ENCODE measurements around the gene STUM.

STUM gene

DNA sequence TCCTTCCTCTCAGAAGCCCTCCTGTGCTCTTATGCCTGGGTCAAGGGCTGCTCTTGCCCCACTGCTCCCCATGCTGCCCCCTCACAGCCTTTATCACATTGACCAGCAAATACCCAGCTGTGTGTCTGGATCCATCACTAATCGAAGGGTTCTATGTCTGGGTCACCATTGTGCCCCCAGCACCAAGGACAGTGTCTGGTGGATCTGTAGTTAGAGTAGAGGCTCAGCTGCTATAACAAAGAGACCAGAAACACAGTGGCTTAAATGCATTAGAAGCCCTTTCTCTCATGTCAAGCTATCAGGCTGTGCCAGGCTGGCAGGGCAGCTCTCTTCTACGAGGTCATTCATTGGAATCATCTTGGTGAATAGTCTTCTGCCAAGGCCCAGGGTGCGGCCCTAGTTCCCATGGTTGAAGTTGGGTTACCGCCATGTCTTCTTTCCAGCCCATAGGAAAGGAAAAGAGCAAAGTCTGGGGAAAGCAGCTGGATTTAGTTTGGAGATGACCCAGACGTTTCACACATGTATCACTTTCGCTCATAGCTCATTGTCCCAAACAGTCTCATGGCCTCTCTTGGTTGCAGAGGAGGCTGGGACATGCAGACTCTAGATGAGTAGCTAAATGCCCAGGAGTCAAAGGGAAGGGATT is 32.2 kb downstream of the STUM start:
- H3K4me2 ChIP-seq (ENCODE audit: insufficient read depth, low read length), result no peak overlapping the region
- TF ChIP-seq EZH2 (IDR thresholded peaks at IDR 0.05; ENCODE audit: borderline replicate concordance, low read depth, low read length, severe bottlenecking), result no peak
- TF ChIP-seq, protein P1, sequence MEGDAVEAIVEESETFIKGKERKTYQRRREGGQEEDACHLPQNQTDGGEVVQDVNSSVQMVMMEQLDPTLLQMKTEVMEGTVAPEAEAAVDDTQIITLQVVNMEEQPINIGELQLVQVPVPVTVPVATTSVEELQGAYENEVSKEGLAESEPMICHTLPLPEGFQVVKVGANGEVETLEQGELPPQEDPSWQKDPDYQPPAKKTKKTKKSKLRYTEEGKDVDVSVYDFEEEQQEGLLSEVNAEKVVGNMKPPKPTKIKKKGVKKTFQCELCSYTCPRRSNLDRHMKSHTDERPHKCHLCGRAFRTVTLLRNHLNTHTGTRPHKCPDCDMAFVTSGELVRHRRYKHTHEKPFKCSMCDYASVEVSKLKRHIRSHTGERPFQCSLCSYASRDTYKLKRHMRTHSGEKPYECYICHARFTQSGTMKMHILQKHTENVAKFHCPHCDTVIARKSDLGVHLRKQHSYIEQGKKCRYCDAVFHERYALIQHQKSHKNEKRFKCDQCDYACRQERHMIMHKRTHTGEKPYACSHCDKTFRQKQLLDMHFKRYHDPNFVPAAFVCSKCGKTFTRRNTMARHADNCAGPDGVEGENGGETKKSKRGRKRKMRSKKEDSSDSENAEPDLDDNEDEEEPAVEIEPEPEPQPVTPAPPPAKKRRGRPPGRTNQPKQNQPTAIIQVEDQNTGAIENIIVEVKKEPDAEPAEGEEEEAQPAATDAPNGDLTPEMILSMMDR (IDR thresholded peaks at IDR 0.05; ENCODE audit: borderline replicate concordance, extremely low read depth, low read length, poor library complexity, severe bottlenecking), result no peak
- no peaks in the 10 kb centered on the region for H3K4me1 ChIP-seq (ENCODE audit: insufficient read depth, low read length)
- H3K9me3 ChIP-seq (ENCODE audit: insufficient read depth, low read length, severe bottlenecking), result no peaks in the 10 kb centered on the region
- H3K9ac ChIP-seq (ENCODE audit: low read depth, low read length), result no peak overlapping the region
- H3K27ac ChIP-seq (ENCODE audit: low read length), result no peak overlapping the region
- H3K36me3 ChIP-seq (ENCODE audit: insufficient read depth, low read length), result no peaks in the 10 kb centered on the region
- DNase-seq, result no peak
- no peak for ATAC-seq (ENCODE audit: insufficient read depth, low read depth)
- no peaks in the 10 kb centered on the region for H3K27me3 ChIP-seq (ENCODE audit: insufficient read depth, low read length, poor library complexity)
- no peak overlapping the region for H2AFZ ChIP-seq (ENCODE audit: low read depth, low read length)
- no peak overlapping the region for H3K4me3 ChIP-seq (ENCODE audit: low read depth in 1 of 2, low read length in 2 of 2)
- no peaks in the 10 kb centered on the region for H3K79me2 ChIP-seq (ENCODE audit: insufficient read depth, low read length)
- no peaks in the 10 kb centered on the region for H4K20me1 ChIP-seq (ENCODE audit: insufficient read depth, low read length)

DNA sequence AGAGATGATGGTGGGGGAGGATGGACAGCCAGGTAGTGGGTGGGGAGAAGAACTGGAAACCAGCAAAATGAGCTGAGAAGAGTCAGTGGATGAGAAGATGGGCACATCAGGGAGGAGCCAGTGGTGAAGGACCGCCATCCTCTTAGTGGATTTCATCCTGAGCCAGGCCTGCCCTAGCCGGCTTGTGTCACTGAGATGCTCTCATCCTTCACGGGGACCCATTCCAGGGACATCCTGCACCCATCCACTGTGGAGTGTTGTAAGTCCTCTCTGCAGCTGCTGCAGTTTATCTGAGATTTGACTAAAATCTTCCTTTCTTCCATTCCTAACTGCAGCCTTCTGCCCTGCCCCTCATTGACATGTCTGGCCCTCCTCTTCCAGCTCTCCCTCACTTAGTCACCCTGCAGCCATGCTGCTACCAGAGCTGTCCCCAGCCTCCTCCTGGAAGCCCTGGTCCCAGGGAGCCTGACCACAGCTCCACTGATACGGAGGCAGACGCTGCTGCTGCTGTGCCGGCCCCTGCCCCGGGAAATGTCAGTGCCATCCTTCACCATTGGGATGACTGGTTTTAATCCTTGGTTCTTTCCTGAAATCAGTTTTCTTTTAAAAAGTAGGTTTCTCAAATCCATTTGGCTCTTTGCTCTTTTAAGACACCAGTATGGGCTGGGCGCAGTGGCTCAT is 33.2 kb downstream of the STUM start:
- Histone ChIP-seq H3K4me3 (ENCODE audit: low read depth in 1 of 2, low read length in 2 of 2) (no peak overlapping the region), H3K9me3 (ENCODE audit: insufficient read depth, low read length, severe bottlenecking) (no peaks in the 10 kb centered on the region), H3K27ac (ENCODE audit: low read length) (no peak overlapping the region), H2AFZ (ENCODE audit: low read depth, low read length) (no peak overlapping the region), H3K4me2 (ENCODE audit: insufficient read depth, low read length) (no peak overlapping the region), H3K4me1 (ENCODE audit: insufficient read depth, low read length) (no peaks in the 10 kb centered on the region), H3K27me3 (ENCODE audit: insufficient read depth, low read length, poor library complexity) (no peaks in the 10 kb centered on the region), H3K9ac (ENCODE audit: low read depth, low read length) (no peak overlapping the region), H3K36me3 (ENCODE audit: insufficient read depth, low read length) (no peaks in the 10 kb centered on the region), H4K20me1 (ENCODE audit: insufficient read depth, low read length) (no peaks in the 10 kb centered on the region), H3K79me2 (ENCODE audit: insufficient read depth, low read length) (no peaks in the 10 kb centered on the region)
- TF ChIP-seq EZH2 (IDR thresholded peaks at IDR 0.05; ENCODE audit: borderline replicate concordance, low read depth, low read length, severe bottlenecking), result no peak
- TF ChIP-seq, protein P1 (IDR thresholded peaks at IDR 0.05; ENCODE audit: borderline replicate concordance, extremely low read depth, low read length, poor library complexity, severe bottlenecking), result no peak
- DNase-seq (no peak), ATAC-seq (ENCODE audit: insufficient read depth, low read depth) (no peak)

DNA sequence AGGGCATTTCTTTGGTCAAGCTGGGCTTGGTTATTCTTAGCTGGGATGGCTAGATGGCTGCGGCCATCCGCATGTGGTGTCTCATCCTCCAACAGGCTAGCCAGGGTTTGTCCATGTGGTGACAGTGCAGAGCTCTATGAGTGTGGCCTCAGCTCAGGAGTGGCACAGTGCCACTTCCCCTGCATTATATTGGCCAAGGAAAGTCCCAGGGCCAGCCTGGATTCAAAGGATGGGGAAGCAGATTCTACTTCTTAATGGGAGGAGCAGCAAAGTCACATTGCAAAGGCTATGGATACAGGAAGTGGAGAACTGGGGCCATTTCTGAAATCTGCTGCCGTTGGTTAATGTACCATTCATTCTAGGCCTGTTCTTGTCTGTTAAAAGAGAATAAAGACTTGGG is 34.4 kb downstream of the STUM start:
- Histone ChIP-seq H3K27me3 (ENCODE audit: insufficient read depth, low read length, poor library complexity) (no peaks in the 10 kb centered on the region), H3K4me2 (ENCODE audit: insufficient read depth, low read length) (no peak overlapping the region), H3K9ac (ENCODE audit: low read depth, low read length) (no peak overlapping the region), H3K4me3 (ENCODE audit: low read depth in 1 of 2, low read length in 2 of 2) (no peak overlapping the region), H3K27ac (ENCODE audit: low read length) (no peak overlapping the region), H4K20me1 (ENCODE audit: insufficient read depth, low read length) (no peaks in the 10 kb centered on the region), H3K4me1 (ENCODE audit: insufficient read depth, low read length) (no peaks in the 10 kb centered on the region), H2AFZ (ENCODE audit: low read depth, low read length) (no peak overlapping the region), H3K36me3 (ENCODE audit: insufficient read depth, low read length) (no peaks in the 10 kb centered on the region), H3K9me3 (ENCODE audit: insufficient read depth, low read length, severe bottlenecking) (no peaks in the 10 kb centered on the region), H3K79me2 (ENCODE audit: insufficient read depth, low read length) (no peaks in the 10 kb centered on the region)
- DNase-seq (no peak), ATAC-seq (ENCODE audit: insufficient read depth, low read depth) (no peak)
- TF ChIP-seq, protein P1 (IDR thresholded peaks at IDR 0.05; ENCODE audit: borderline replicate concordance, extremely low read depth, low read length, poor library complexity, severe bottlenecking), result no peak
- no peak for TF ChIP-seq EZH2 (IDR thresholded peaks at IDR 0.05; ENCODE audit: borderline replicate concordance, low read depth, low read length, severe bottlenecking)

Data from DND-41 (cell line).